Gastroesophageal sphincter (tissue), 4 donors: ENCODE data around the gene SLC37A1. TPM values are rescaled to one million over a fixed set of nuclear protein-coding genes. Genes with fewer than 3 reads are reported as not detected.

Experiments
- ATAC-seq: fragments of 150-250 bp; one replicate; pipeline ENCODE4 v1.9.1; 2016; ENCODE audit warnings: mild to moderate bottlenecking, moderate library complexity
- H3K27ac ChIP-seq, 4 donors: fragments of 200-600 bp; sonication (generic) in 3 of 4; 1 replicate in 3 of 4; 2 replicates in 1 of 4; pipeline ENCODE4 v1.5.1; 2016 to 2019
- H3K27me3 ChIP-seq: fragments of 200-600 bp; sonication (generic); one replicate; pipeline ENCODE4 v1.5.1; 2019
- H3K36me3 ChIP-seq, 2 donors: fragments of 200-600 bp; sonication (generic); one replicate each; pipeline ENCODE4 v1.5.1; 2019; ENCODE audit warnings: control low read depth in 1 of 2
- H3K4me1 ChIP-seq, 3 donors: fragments of 200-600 bp; sonication (generic); 1 replicate in 2 of 3; 2 replicates in 1 of 3; pipeline ENCODE4 v1.5.1; 2016 to 2019; ENCODE audit warnings: control low read depth in 2 of 3
- H3K4me3 ChIP-seq, 2 donors: fragments of 200-600 bp; sonication (generic); one replicate each; pipeline ENCODE4 v1.5.1; 2019; ENCODE audit warnings: mild to moderate bottlenecking in 1 of 2, moderate library complexity in 1 of 2
- H3K9me3 ChIP-seq, 3 donors: fragments of 200-600 bp; sonication (generic); one replicate each; pipeline ENCODE4 v1.5.1; 2017 to 2019; ENCODE audit warnings: control low read depth in 2 of 3
- EP300 ChIP-seq: sonication (generic); formaldehyde crosslinking; IDR thresholded peaks from one replicate; pipeline ENCODE4 v1.6.1; 2017; ENCODE audit warnings: antibody characterized with exemption, mild to moderate bottlenecking
- POLR2A ChIP-seq, 2 donors: fragments of 450-650 bp; IDR thresholded peaks; one replicate each; pipeline ENCODE4 v1.6.1; 2017; ENCODE audit warnings: antibody characterized with exemption in 2 of 2, mild to moderate bottlenecking in 2 of 2, moderate library complexity in 1 of 2
- POLR2AphosphoS5 ChIP-seq: sonication (generic); formaldehyde crosslinking; IDR thresholded peaks from one replicate; pipeline ENCODE4 v1.6.1; 2017; ENCODE audit warnings: antibody characterized with exemption
- WGBS, 2 donors: methylation state at CpG; one replicate each; pipeline ENCODE4 v1.1.5; 2018; ENCODE audit warnings: low coverage in 1 of 2; 5-methylcytosine and 5-hydroxymethylcytosine counted together
- total RNA-seq, 4 donors: library from RNA; depleted of rRNA; stranded (reverse); fragments of >200 nt; gene quantifications; one replicate each; pipeline ENCODE4 v1.1.0, GENCODE V29; 2016
- TF ChIP-seq, protein P1 (sequence below), 4 experiments: fragments of 200-600 bp in 2 of 4; fragments of 450-650 bp in 2 of 4; sonication (generic) in 1 of 4; IDR thresholded peaks; one replicate each; pipeline ENCODE4 v1.5.1; 2017 to 2019; ENCODE audit warnings: antibody characterized with exemption in 4 of 4, mild to moderate bottlenecking in 2 of 4, moderate library complexity in 2 of 4

The SLC37A1 gene
- total RNA-seq, 4 donors from 2014 or later, result 3.7 to 7.8 (median 4.3) TPM

DNA sequence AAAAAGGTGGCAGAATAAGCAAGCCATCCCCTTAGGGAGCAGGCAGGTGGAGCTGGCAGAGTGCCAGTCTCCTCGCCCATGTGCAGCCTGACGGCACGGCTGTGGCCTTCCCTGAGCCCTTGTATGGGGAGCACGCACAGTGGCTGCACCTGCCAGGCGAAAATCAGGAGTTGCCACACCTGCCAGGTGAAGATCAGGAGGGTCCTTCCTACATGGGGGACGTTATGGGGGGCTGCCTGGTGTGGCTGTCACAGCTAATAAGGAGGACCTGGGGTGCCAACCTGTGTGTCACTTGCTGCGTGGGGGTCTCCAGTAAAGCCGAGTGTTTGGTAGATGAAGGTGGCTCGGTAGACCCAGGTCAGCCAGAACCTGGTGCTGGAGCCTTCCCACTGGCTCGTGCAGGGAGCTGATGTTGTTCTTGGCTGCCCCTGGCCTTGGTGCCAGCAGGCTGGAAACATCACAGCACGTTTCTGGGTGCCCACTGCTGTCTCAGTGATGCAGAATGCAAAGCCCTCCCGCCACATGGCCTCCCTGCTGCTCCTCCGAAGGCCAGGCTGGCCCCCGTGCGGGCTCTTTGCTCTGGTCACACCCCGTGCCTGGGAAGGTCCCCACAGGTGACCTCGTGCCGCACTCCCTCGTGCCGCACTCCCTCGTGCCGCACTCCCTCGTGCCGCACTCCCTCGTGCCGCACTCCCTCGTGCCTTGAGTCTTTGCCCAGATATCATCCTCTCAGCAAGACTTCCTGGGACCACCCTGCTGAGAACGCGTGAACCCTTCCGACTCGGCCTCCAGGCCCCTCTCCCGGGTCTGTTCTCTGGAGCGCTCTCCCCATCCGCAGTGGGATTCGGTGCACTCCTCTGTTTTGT is 55.4 kb downstream of the SLC37A1 start:
- TF ChIP-seq EP300, result no peak
- no peak for TF ChIP-seq POLR2A (IDR thresholded peaks at IDR 0.05)
- TF ChIP-seq, protein P1, sequence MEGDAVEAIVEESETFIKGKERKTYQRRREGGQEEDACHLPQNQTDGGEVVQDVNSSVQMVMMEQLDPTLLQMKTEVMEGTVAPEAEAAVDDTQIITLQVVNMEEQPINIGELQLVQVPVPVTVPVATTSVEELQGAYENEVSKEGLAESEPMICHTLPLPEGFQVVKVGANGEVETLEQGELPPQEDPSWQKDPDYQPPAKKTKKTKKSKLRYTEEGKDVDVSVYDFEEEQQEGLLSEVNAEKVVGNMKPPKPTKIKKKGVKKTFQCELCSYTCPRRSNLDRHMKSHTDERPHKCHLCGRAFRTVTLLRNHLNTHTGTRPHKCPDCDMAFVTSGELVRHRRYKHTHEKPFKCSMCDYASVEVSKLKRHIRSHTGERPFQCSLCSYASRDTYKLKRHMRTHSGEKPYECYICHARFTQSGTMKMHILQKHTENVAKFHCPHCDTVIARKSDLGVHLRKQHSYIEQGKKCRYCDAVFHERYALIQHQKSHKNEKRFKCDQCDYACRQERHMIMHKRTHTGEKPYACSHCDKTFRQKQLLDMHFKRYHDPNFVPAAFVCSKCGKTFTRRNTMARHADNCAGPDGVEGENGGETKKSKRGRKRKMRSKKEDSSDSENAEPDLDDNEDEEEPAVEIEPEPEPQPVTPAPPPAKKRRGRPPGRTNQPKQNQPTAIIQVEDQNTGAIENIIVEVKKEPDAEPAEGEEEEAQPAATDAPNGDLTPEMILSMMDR (IDR thresholded peaks at IDR 0.05), result no peak
- no peak for TF ChIP-seq POLR2AphosphoS5
- peaks cover 0 to 91% of the 10 kb centered on the region in 2 donors for H3K36me3 ChIP-seq

DNA sequence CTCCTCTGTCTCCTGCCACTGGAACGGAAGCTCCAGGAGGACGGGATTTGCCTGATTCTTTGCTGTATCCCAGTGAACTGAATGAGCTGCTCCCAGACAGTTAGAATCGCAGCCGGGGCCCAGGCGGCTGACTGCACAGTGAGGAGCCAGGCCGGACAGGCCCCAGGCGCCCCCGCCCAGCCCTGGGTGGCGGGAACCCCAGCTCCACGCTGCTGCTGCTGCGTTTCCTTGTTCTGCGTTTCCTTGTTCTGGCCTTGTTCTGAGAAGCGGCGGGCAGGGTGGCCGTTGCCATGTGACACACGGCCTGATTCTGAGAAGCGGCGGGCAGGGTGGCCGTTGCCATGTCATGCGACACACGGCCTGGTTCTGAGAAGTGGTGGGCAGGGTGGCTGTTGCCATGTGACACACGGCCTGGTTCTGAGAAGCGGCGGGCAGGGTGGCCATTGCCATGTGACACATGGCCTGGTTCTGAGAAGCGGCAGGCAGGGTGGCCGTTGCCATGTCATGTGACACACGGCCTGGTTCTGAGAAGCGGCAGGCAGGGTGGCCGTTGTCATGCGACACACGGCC is 56.2 kb downstream of the SLC37A1 start:
- peaks cover 0 to 89% of the 10 kb centered on the region in 2 donors for H3K36me3 ChIP-seq
- no CpG with 5 or more reads among the region's 31 CpGs for WGBS, 2 donors
- TF ChIP-seq POLR2A (IDR thresholded peaks at IDR 0.05) (no peak), EP300 (no peak), POLR2AphosphoS5 (no peak)
- TF ChIP-seq, protein P1 (IDR thresholded peaks at IDR 0.05), result no peak
- no peaks in the 10 kb centered on the region for H3K9me3 ChIP-seq
- H3K27me3 ChIP-seq, result no peaks in the 10 kb centered on the region
- no peak for ATAC-seq
- no peaks in the 10 kb centered on the region for H3K4me1 ChIP-seq
- H3K27ac ChIP-seq, result no peak overlapping the region
- H3K4me3 ChIP-seq, result no peak overlapping the region

More for the DNA sequence above, 55.4 kb downstream of the SLC37A1 start:
- ATAC-seq, result no peak
- Histone ChIP-seq H3K27ac (no peak overlapping the region), H3K4me3 (no peak overlapping the region), H3K9me3 (no peaks in the 10 kb centered on the region), H3K27me3 (no peaks in the 10 kb centered on the region), H3K4me1 (no peaks in the 10 kb centered on the region)
- WGBS, 2 donors, result 91 to 95% methylated on average over 9 to 13 of the region's 35 CpGs

DNA sequence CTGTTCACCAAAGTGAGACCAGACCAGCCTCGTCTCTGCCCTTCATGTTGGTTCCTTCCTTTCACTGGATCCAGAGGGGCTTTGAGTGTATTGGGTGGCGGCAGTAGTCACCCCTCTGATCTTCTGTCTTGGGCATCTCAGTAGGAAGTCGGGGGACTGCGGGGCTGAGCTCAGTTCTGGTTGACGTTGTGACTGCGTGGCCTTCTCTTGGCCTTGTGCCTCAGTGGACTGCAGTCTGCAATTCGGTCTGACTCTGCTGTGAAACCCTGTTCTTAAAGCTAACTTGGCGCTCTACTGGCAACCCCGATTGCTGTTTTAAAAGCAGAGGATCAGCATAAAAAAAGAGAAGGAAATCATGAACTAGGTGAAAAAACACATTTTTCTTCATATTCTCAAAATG is 56.7 kb downstream of the SLC37A1 start:
- no peak overlapping the region for H3K27ac ChIP-seq
- TF ChIP-seq EP300 (no peak), POLR2AphosphoS5 (no peak)
- TF ChIP-seq, protein P1 (IDR thresholded peaks at IDR 0.05), result no peak
- H3K9me3 ChIP-seq, result no peaks in the 10 kb centered on the region
- 93 to 100% methylated on average over 1 to 3 of the region's 9 CpGs for WGBS, 2 donors
- H3K4me3 ChIP-seq, result no peak overlapping the region
- no peaks in the 10 kb centered on the region for H3K4me1 ChIP-seq
- H3K36me3 ChIP-seq, result peaks cover 0 to 89% of the 10 kb centered on the region in 2 donors
- no peaks in the 10 kb centered on the region for H3K27me3 ChIP-seq
- no peak for ATAC-seq

DNA sequence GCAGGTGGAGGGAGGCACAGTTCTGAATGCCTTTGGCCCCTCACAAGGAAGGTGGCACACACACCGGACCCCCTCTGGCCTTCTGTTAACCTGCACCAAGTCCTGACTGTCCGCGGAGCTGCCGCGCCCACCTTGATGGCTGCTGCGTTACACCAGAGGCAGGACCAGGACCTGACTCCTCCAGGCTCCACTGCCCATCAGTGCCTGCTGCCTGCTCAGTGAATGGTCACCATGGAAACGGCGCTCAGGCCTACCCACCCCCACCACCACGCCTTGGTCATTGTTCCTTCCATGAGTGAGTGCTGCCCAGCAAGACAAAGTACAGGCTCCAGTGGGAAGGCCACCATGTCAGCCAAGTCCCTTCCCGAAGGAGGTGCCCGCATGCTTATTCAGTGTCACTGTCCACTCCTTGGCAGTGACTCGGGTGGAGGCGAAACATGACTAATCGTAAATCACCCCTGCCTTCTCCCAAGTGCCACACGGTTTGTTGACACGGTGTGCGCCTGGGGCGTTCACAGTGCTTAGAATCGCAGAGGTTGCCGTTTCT is 57.3 kb downstream of the SLC37A1 start:
- WGBS, 2 donors, result 97% methylated on average over 5 of the region's 20 CpGs; no CpG with 5 or more reads in 1 of the 2 donors
- Histone ChIP-seq H3K27ac (no peak overlapping the region), H3K4me3 (no peak overlapping the region), H3K9me3 (peaks cover 0 to under 1% (median 0%) of the 10 kb centered on the region in 3 donors), H3K27me3 (no peaks in the 10 kb centered on the region), H3K36me3 (peaks cover 0 to 89% of the 10 kb centered on the region in 2 donors), H3K4me1 (no peaks in the 10 kb centered on the region)
- no peak for ATAC-seq
- TF ChIP-seq POLR2AphosphoS5 (no peak), POLR2A (IDR thresholded peaks at IDR 0.05) (no peak)
- TF ChIP-seq, protein P1 (IDR thresholded peaks at IDR 0.05), result no peak
